C4-2B (cell line): Measurements from ENCODE around the gene MORN5.

Source experiments
- H3K27ac ChIP-seq: fragments of 450-650 bp; 2 replicates; pipeline ENCODE4 v1.5.1; 2017
- ZFX ChIP-seq: fragments of 450-650 bp; IDR thresholded peaks from 2 replicates; pipeline ENCODE4 v1.6.1; 2017
- TF ChIP-seq, protein P1 (sequence below): fragments of 450-650 bp; conservative IDR thresholded peaks from 2 replicates; pipeline ENCODE4 v1.5.1; 2017; ENCODE audit warnings: mild to moderate bottlenecking

MORN5 gene

DNA sequence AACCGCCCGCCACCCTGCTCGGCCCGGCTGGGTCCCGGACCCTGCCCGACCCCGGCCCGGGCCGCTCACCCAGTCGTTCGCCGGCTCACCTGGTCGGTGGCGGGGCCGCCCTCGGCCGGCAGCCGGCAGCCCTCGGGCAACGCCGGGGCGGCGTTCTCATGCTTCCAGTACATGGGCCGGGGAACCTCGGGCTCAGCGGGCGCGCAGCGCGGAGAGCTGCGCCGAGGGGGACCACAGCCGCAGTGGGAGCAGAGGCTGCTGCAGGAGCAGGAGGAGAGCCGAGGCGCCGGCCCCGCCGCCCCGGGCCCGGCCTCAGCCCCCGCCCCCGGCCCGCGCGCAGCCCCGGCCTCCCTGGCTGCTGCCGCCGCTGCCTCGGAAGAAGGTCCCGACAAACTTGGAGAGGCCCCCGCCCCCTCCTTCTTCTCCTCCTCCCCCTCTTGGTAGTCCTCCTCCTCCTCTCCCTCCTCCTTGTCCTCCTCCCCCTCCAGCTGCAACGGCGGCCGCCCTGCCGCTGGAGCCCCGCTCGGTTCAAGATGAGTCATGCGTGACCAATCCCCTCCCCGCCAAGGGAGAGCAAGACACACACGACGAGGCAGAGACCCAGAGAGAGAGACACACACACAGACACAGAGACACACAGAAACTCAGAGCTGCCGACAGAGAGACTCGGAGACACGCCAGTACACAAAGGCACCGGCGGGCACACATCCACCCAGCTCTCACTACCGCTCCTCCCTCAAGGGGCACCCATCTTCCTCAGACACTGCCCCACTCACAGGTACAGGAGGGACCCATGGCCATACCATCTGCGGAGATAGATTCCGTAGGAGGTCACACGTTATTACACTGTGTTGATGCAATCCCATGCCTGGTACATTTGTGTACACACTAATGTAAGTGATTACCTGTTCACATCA, 69.1 kb downstream of the MORN5 start, which contains the start of gene LHX6:
Gene LHX6 (minus strand): TSS at position 390 of the 917 bp plus-strand sequence. CDS start 217 bp downstream, at position 173.
- TF ChIP-seq, protein P1, sequence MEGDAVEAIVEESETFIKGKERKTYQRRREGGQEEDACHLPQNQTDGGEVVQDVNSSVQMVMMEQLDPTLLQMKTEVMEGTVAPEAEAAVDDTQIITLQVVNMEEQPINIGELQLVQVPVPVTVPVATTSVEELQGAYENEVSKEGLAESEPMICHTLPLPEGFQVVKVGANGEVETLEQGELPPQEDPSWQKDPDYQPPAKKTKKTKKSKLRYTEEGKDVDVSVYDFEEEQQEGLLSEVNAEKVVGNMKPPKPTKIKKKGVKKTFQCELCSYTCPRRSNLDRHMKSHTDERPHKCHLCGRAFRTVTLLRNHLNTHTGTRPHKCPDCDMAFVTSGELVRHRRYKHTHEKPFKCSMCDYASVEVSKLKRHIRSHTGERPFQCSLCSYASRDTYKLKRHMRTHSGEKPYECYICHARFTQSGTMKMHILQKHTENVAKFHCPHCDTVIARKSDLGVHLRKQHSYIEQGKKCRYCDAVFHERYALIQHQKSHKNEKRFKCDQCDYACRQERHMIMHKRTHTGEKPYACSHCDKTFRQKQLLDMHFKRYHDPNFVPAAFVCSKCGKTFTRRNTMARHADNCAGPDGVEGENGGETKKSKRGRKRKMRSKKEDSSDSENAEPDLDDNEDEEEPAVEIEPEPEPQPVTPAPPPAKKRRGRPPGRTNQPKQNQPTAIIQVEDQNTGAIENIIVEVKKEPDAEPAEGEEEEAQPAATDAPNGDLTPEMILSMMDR, result no peak
- no peak for TF ChIP-seq ZFX
- no peak within 1 kb of the TSS for H3K27ac ChIP-seq

GRCh38 chr9:122229485-122229837, 69.8 kb downstream of the MORN5 start:
- no peak overlapping the region for H3K27ac ChIP-seq
- TF ChIP-seq, protein P1, result no peak
- no peak for TF ChIP-seq ZFX

DNA sequence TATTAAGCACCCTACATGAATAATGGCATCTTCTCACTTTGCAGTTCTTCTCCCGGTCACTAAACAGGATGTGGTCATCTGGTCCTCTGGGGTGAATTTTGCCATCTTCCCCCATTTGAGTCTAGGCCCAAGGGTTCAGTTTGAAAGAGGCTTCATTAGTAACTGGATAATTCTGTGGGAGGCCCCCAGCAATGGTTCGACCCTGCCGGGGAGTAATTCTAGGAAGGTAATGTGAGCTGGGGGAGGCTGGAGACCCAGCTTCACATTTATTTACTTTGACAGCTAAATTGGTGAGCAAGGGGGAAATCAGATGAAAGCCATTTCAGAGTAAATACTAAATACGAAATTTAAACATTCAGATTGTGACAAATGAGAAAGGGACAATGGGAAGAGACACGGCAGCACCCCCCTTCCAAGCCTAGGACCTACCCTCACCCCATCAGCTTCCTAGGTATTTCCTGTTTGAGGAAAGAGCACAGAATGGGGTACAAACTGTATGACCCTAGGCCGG, 73.1 kb downstream of the MORN5 start:
- TF ChIP-seq, protein P1, result no peak
- no peak for TF ChIP-seq ZFX
- no peak overlapping the region for H3K27ac ChIP-seq

DNA sequence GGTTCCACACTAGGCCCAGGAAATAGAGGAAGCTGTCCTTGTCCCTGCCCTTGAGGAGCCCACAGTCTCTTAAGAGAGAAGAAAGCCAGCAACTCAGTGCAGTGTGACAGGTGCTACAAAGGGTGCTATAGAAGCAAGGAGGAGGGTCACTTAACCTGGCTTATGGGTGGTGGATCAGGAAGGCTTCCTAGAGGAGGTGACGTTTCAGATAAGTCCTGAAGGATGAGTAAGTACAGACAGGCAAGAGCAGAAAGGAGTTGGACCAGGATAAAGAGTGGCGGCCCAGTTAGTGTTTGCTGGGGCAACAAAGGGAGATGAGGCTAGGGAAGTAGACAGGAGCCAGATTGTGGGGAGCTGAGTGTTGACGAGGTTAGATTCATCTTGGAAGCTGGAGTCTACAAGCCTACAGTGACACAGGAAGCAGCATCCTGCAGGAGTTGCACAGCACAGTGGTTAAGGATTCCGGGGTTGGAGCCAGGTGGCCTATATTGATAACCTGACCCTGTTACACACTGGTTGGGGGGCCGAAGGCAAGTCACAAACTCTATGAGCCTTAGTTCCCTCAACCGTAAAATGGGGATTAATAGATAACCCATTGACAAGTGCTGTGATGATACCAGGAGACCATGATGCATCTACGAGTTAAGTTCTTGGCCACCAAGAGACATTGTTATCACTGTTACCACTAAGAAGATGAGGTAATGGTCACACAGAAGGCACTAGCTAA, 74.5 kb downstream of the MORN5 start:
- no peak overlapping the region for H3K27ac ChIP-seq
- no peak for TF ChIP-seq ZFX
- TF ChIP-seq, protein P1, result no peak

GRCh38 chr9:122236681-122237080, 77.0 kb downstream of the MORN5 start:
- no peak for TF ChIP-seq ZFX
- TF ChIP-seq, protein P1, result no peak
- no peak overlapping the region for H3K27ac ChIP-seq

- H3K27ac ChIP-seq, result no peak overlapping the region
- TF ChIP-seq, protein P1, result no peak
- TF ChIP-seq ZFX, result no peak
These were observed 80.0 kb downstream of the MORN5 start for GRCh38 chr9:122239722-122240121.

DNA sequence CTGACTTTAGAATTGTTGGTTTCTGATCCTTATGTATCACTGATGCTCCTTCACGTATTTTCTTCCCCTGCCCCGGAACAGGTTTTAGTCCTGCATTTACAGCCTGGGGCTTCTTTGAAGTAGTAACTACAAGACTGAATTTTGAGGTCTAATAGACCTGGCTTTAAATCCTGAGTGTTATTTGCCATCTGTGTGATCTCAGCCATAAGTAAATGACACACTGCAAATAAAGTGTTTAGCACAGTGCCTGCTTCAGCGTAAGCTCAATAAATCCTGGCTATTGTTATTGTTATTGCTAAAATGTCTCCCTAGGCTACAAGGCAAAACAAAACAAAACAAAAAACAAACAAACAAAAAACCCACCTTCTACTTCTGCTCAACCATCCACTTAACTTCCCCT, 84.6 kb downstream of the MORN5 start:
- no peak overlapping the region for H3K27ac ChIP-seq
- TF ChIP-seq, protein P1, result no peak
- TF ChIP-seq ZFX, result no peak
